Ectodermal cell (in vitro differentiated cells): ENCODE results near the gene CDK5R1.

ENCODE experiments used
- H3K27ac ChIP-seq: 2 replicates; pipeline ENCODE4 v1.7.0; 2013; ENCODE audit warnings: mild to moderate bottlenecking, low read depth, low read length; ENCODE audit not compliant: insufficient read depth, poor library complexity, severe bottlenecking
- H3K27me3 ChIP-seq: 2 replicates; pipeline ENCODE4 v1.7.0; 2013; ENCODE audit warnings: mild to moderate bottlenecking, low read length; ENCODE audit not compliant: insufficient read depth, control insufficient read depth, poor library complexity, severe bottlenecking
- H3K36me3 ChIP-seq: one replicate; pipeline ENCODE4 v1.7.0; 2013; ENCODE audit warnings: low read length; ENCODE audit not compliant: control insufficient read depth, insufficient read depth
- H3K4me1 ChIP-seq: one replicate; pipeline ENCODE4 v1.7.0; 2013; ENCODE audit warnings: low read length; ENCODE audit not compliant: control insufficient read depth, insufficient read depth
- H3K4me3 ChIP-seq: 2 replicates; pipeline ENCODE4 v1.7.0; 2013; ENCODE audit warnings: low read depth, low read length, control low read depth; ENCODE audit not compliant: insufficient read depth
- H3K9me3 ChIP-seq: 2 replicates; pipeline ENCODE4 v1.7.0; 2013; ENCODE audit warnings: mild to moderate bottlenecking, low read length, moderate library complexity; ENCODE audit not compliant: control insufficient read depth
- WGBS, 2 experiments: methylation state at CpG; one replicate each; pipeline ENCODE4 v1.1.7; 2013; ENCODE audit warnings: missing lambda C conversion rate in 2 of 2; 5-methylcytosine and 5-hydroxymethylcytosine counted together

The CDK5R1 gene

GRCh38 chr17:32470405-32471167, 16.2 kb upstream of the CDK5R1 start:
- no peaks in the 10 kb centered on the region for H3K9me3 ChIP-seq
- H3K27ac ChIP-seq = no peak overlapping the region
- H3K4me3 ChIP-seq = no peak overlapping the region
- H3K4me1 ChIP-seq = no peaks in the 10 kb centered on the region
- peaks cover 53% of the 10 kb centered on the region for H3K36me3 ChIP-seq
- 94 to 98% methylated on average over 6 of the region's 6 CpGs for WGBS, 2 experiments
- H3K27me3 ChIP-seq = no peaks in the 10 kb centered on the region

DNA sequence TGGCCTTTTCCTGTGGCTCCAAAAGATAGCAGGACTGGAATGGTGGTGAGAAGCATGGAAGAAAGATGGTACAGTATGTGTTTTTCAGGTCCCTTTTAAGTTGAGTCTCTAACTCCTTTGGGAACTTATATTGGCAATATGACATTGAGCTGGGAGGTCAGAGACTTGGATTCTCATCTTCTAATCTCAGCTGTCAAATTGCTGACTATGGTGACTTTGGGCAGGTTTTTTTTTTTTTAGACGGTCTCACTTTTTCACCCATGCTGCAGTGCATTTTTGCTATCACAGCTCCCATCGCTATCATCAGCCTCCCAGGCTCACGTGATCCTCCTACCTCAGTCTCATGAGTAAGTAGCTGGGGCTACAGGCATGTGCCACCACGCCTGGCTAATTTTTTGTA, 15.1 kb upstream of the CDK5R1 start:
- Histone ChIP-seq H3K4me3 (no peak overlapping the region), H3K27me3 (no peaks in the 10 kb centered on the region), H3K36me3 (peaks cover 53% of the 10 kb centered on the region), H3K27ac (no peak overlapping the region), H3K9me3 (no peaks in the 10 kb centered on the region), H3K4me1 (no peaks in the 10 kb centered on the region)
- 94 to 98% methylated on average over 4 of the region's 4 CpGs for WGBS, 2 experiments

DNA sequence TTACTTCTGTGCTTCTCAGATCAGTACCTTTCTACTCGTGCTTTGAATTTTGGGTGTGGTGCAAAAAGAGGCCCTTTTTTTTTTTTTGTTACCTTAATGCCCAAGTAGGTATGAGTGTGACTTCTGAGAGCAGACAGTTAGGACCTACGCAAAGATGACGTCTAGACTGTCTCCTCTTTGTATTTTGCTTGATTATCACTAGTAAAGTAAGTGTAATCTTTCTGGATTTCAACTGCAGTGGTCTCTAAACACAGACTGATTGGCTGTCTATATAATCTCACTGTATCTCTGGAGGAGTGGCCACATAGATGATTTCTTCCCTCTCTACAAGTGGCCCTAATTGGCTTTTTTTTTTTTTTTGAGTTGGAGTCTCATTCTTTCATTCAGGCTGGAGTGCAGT, 11.5 kb upstream of the CDK5R1 start:
- Histone ChIP-seq H3K4me1 (no peaks in the 10 kb centered on the region), H3K27me3 (no peaks in the 10 kb centered on the region), H3K4me3 (no peak overlapping the region), H3K36me3 (peaks cover 47% of the 10 kb centered on the region), H3K9me3 (no peaks in the 10 kb centered on the region), H3K27ac (no peak overlapping the region)
- 97 to 98% methylated on average over 3 of the region's 3 CpGs for WGBS, 2 experiments

DNA sequence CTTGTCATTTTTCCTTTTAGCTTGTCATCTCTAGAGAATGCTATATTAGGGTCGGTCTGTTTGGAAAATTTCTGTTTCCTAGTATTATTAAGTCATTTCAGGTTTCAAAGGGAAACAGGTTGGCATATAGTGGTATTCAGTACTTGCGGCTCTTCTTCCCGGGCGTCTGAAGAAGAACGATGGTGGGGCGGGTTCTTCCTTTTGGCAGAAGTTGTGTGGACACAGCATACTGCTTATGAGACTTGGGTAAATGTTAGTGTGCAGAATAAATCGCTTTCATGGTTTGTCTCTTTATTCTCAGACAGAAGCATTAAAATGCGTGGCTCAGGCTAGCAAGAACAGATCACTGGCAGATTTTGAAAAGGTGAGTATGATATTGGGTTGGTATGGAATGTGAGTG, 9.6 kb upstream of the CDK5R1 start:
- Histone ChIP-seq H3K4me1 (no peaks in the 10 kb centered on the region), H3K36me3 (peaks cover 47% of the 10 kb centered on the region), H3K27me3 (no peaks in the 10 kb centered on the region), H3K9me3 (no peaks in the 10 kb centered on the region), H3K4me3 (no peak overlapping the region), H3K27ac (no peak overlapping the region)
- 96% methylated on average over 8 of the region's 8 CpGs for WGBS, 2 experiments

- 95 to 96% methylated on average over 5 of the region's 5 CpGs for WGBS, 2 experiments
- peaks cover 4% of the 10 kb centered on the region for H3K4me1 ChIP-seq
- no peaks in the 10 kb centered on the region for H3K9me3 ChIP-seq
- H3K27ac ChIP-seq = no peak overlapping the region
- H3K4me3 ChIP-seq = no peak overlapping the region
- peaks cover 42% of the 10 kb centered on the region for H3K36me3 ChIP-seq
- H3K27me3 ChIP-seq = no peaks in the 10 kb centered on the region
Observed at GRCh38 chr17:32479074-32479617, 7.6 kb upstream of the CDK5R1 start.

DNA sequence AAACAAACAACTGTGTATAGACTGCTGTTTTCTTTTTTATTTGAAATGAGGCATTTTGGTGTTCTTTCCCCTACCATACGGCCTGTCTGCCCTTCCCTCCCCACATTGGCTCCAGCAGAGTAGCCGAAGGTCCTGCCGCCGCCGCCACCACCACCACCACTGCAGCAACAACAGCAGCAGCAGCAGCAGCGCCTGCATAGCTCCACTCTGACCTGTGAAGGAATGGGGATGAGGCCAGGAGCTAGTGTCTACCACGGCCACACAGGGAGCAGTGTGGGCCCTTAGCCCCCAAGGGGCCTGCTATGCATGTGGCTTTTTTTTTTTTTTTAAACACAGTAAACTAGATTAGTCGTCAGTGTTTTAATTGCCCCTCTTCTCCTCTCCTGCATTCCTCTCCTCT, 5.6 kb upstream of the CDK5R1 start:
- Histone ChIP-seq H3K4me3 (no peak overlapping the region), H3K27ac (no peak overlapping the region), H3K9me3 (no peaks in the 10 kb centered on the region), H3K27me3 (no peaks in the 10 kb centered on the region), H3K36me3 (peaks cover 28% of the 10 kb centered on the region), H3K4me1 (peaks cover 16% of the 10 kb centered on the region)
- 91 to 93% methylated on average over 8 of the region's 8 CpGs for WGBS, 2 experiments

GRCh38 chr17:32482568-32483320, 4.0 kb upstream of the CDK5R1 start:
- Histone ChIP-seq H3K9me3 (no peaks in the 10 kb centered on the region), H3K27ac (peak overlapping the region; percentile 21), H3K36me3 (peaks cover 21% of the 10 kb centered on the region), H3K4me3 (no peak overlapping the region), H3K4me1 (peaks cover 17% of the 10 kb centered on the region), H3K27me3 (no peaks in the 10 kb centered on the region)
- WGBS, 2 experiments = 92 to 93% methylated on average over 11 of the region's 11 CpGs

DNA sequence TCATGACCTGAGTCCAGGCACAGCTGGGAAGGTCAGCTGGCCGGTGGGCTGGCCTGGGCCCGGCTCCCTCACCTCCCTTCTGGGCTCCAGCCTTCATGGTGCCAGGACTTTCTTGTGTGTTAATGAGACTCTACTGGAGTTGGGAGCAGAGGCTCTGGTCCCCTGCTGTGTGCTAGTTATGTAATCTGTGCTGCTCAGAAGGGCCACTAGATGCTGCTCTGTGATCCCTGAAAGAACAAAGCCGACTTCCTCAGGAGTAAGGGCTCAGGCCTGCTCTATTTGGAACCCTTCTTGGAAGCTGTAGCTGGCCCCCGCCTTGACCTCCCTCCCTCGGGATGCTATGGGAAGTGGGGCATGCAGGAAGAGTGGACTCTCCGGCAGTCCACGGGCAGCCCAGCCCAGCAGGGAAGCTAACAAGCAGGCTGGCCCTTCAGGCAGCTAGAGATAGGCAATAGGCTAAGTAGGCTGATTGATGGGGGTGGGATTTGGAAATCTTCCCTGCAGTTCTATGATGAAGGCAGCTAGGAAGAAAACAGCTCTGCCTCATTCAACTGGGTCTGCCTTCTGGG, 3.3 kb upstream of the CDK5R1 start:
- Histone ChIP-seq H3K4me3 (no peak overlapping the region), H3K9me3 (no peaks in the 10 kb centered on the region), H3K4me1 (peaks cover 23% of the 10 kb centered on the region), H3K27me3 (no peaks in the 10 kb centered on the region), H3K27ac (peak overlapping the region; percentile 52), H3K36me3 (peaks cover 19% of the 10 kb centered on the region)
- WGBS, 2 experiments = 10 to 12% methylated on average over 7 of the region's 7 CpGs

- Histone ChIP-seq H3K36me3 (peaks cover 21% of the 10 kb centered on the region), H3K9me3 (no peaks in the 10 kb centered on the region), H3K4me3 (no peak overlapping the region), H3K4me1 (peaks cover 25% of the 10 kb centered on the region), H3K27ac (peak overlapping the region; percentile 52), H3K27me3 (no peaks in the 10 kb centered on the region)
- WGBS, 2 experiments = 61 to 65% methylated on average over 4 of the region's 4 CpGs
Observed at GRCh38 chr17:32484041-32484461, 2.7 kb upstream of the CDK5R1 start.

- WGBS, 2 experiments = 94 to 95% methylated on average over 11 of the region's 11 CpGs
- H3K4me1 ChIP-seq = peaks cover 31% of the 10 kb centered on the region
- peaks cover 21% of the 10 kb centered on the region for H3K36me3 ChIP-seq
- H3K9me3 ChIP-seq = no peaks in the 10 kb centered on the region
- no peak overlapping the region for H3K27ac ChIP-seq
- no peak overlapping the region for H3K4me3 ChIP-seq
- H3K27me3 ChIP-seq = no peaks in the 10 kb centered on the region
Observed at GRCh38 chr17:32484628-32485027, 2.2 kb upstream of the CDK5R1 start.
